Measurements from ENCODE around the gene INSYN2A.

DNA sequence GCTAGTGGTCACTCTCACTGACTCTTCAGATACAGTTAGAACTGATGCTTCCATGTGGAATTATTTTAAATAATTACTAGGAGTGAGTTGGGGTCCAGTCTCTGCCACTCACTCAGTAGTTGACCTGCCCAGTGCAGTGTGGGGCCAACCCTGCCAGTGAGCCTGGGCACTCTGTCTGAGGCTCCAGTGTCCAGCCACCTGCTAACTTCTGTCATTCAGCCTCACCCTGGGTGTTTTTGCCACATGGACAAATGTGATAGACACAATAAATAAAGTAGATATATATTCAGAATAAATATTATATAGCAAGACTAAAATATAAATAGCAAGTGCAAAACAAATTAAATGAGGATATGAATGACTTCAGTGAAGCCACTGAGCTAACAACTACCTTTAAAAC, 7.2 kb downstream of the INSYN2A start:
- TF ChIP-seq, protein P1, sequence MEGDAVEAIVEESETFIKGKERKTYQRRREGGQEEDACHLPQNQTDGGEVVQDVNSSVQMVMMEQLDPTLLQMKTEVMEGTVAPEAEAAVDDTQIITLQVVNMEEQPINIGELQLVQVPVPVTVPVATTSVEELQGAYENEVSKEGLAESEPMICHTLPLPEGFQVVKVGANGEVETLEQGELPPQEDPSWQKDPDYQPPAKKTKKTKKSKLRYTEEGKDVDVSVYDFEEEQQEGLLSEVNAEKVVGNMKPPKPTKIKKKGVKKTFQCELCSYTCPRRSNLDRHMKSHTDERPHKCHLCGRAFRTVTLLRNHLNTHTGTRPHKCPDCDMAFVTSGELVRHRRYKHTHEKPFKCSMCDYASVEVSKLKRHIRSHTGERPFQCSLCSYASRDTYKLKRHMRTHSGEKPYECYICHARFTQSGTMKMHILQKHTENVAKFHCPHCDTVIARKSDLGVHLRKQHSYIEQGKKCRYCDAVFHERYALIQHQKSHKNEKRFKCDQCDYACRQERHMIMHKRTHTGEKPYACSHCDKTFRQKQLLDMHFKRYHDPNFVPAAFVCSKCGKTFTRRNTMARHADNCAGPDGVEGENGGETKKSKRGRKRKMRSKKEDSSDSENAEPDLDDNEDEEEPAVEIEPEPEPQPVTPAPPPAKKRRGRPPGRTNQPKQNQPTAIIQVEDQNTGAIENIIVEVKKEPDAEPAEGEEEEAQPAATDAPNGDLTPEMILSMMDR (IDR thresholded peaks at IDR 0.05; ENCODE audit: insufficient read depth, low read length, poor library complexity, severe bottlenecking): no peak
- no peak for TF ChIP-seq EZH2phosphoT487 (conservative IDR thresholded peaks at IDR 0.05; ENCODE audit: low read length)
